H1 (cell line): ENCODE results near the gene UGGT2. TPM values are rescaled to one million over a fixed set of nuclear protein-coding genes. Genes with fewer than 3 reads are reported as not detected.

Experiments
- CTCF ChIA-PET: fragments of 300-600 bp; sonication (Branson Sonifier 250); formaldehyde crosslinking; loops from one replicate; lab custom pipeline; 2021; ENCODE audit not compliant: partially characterized antibody; lab: Charles Lee
- POLR2A ChIA-PET: fragments of 300-600 bp; sonication (Branson Sonifier 250); formaldehyde crosslinking; loops from one replicate; lab custom pipeline; 2021; ENCODE audit warnings: inconsistent platforms; ENCODE audit not compliant: partially characterized antibody; lab: Charles Lee
- DNase-seq, 2 experiments: peaks; one replicate each; pipeline versions ENCODE4 v3.0.0 to v3.0.0-alpha.2; 2010 to 2022; ENCODE audit warnings: low spot score in 2 of 2, low read depth in 1 of 2, mixed read lengths in 1 of 2
- FAIRE-seq: peaks from 2 replicates; lab custom pipeline; 2011; peaks lifted over from hg19 to GRCh38; lab: Jason Lieb, UNC
- H2AFZ ChIP-seq: 2 replicates; pipeline ENCODE4 v1.8.1; 2012; ENCODE audit warnings: low read length, inconsistent platforms
- H2AK5ac ChIP-seq: 2 replicates; pipeline ENCODE4 v1.6.1; 2013; ENCODE audit warnings: low read depth, low read length
- H2BK120ac ChIP-seq: replicated peaks from 2 replicates; pipeline ENCODE3; 2013; ENCODE audit warnings: low read depth, low read length, inconsistent platforms
- H2BK12ac ChIP-seq: 2 replicates; pipeline ENCODE4 v1.6.1; 2013; ENCODE audit warnings: low read depth, low read length
- H2BK15ac ChIP-seq: 2 replicates; pipeline ENCODE4 v1.6.1; 2013; ENCODE audit warnings: low read length
- H2BK20ac ChIP-seq: 2 replicates; pipeline ENCODE4 v1.6.1; 2013; ENCODE audit warnings: low read length
- H2BK5ac ChIP-seq: 2 replicates; pipeline ENCODE4 v1.6.1; 2013; ENCODE audit warnings: low read depth, low read length
- H3K14ac ChIP-seq: 2 replicates; pipeline ENCODE4 v1.6.1; 2013; ENCODE audit warnings: inconsistent platforms; ENCODE audit not compliant: insufficient read length
- H3K18ac ChIP-seq: 2 replicates; pipeline ENCODE4 v1.6.1; 2013; ENCODE audit warnings: low read length; ENCODE audit errors: extremely low read depth
- H3K23ac ChIP-seq: 2 replicates; pipeline ENCODE4 v1.6.1; 2013; ENCODE audit warnings: inconsistent platforms; ENCODE audit not compliant: insufficient read length
- H3K23me2 ChIP-seq: 2 replicates; pipeline ENCODE4 v1.6.1; 2013; ENCODE audit warnings: low read depth, low read length
- H3K27ac ChIP-seq: 2 replicates; pipeline ENCODE4 v1.6.1; 2011; ENCODE audit warnings: low read depth, low read length, inconsistent platforms
- H3K27me3 ChIP-seq, 4 experiments: replicated peaks in 1 of 4; 1 replicate in 1 of 4; 2 replicates in 3 of 4; pipeline versions ENCODE4 v1.6.1 to v1.8.1; 2011 to 2013; ENCODE audit warnings: low read length in 3 of 4, mild to moderate bottlenecking in 3 of 4, inconsistent platforms in 2 of 4, mixed read lengths in 2 of 4, moderate library complexity in 1 of 4; ENCODE audit not compliant: control insufficient read depth in 3 of 4, insufficient read depth in 3 of 4; ENCODE audit errors: extremely low read depth in 1 of 4
- H3K36me3 ChIP-seq, 4 experiments: 2 replicates each; pipeline versions ENCODE4 v1.6.1 to v1.8.1; 2011 to 2013; ENCODE audit warnings: mild to moderate bottlenecking in 4 of 4, low read length in 3 of 4, moderate library complexity in 2 of 4, control low read depth in 1 of 4, inconsistent platforms in 1 of 4; ENCODE audit not compliant: insufficient read depth in 4 of 4, control insufficient read depth in 2 of 4
- H3K4ac ChIP-seq: replicated peaks from 2 replicates; pipeline ENCODE3; 2013; ENCODE audit warnings: low read length, low read depth, mixed read lengths, inconsistent platforms; ENCODE audit not compliant: insufficient read length
- H3K4me1 ChIP-seq, 4 experiments: replicated peaks in 1 of 4; 1 replicate in 1 of 4; 2 replicates in 3 of 4; pipeline versions ENCODE4 v1.6.1 to v1.8.1; 2011 to 2013; ENCODE audit warnings: low read length in 3 of 4, inconsistent platforms in 2 of 4, mixed read lengths in 1 of 4; ENCODE audit not compliant: insufficient read depth in 4 of 4, control insufficient read depth in 3 of 4
- H3K4me2 ChIP-seq, 2 experiments: 2 replicates each; pipeline versions ENCODE4 v1.6.1 to v1.8.1; 2011 to 2013; ENCODE audit warnings: low read depth in 2 of 2, low read length in 2 of 2, control low read depth in 1 of 2, inconsistent platforms in 1 of 2, mild to moderate bottlenecking in 1 of 2; ENCODE audit not compliant: insufficient read depth in 1 of 2
- H3K4me3 ChIP-seq, 4 experiments: fragments of 200-600, 300-600 bp in 1 of 4; sonication (generic), shearing (Covaris generic), sonication (Bioruptor Twin) in 1 of 4; 2 replicates each; pipeline versions ENCODE4 v1.5.1 to v1.8.1; 2011 to 2016; ENCODE audit warnings: low read length in 4 of 4, low read depth in 3 of 4, control low read depth in 2 of 4, inconsistent platforms in 2 of 4, mild to moderate bottlenecking in 2 of 4, mixed read lengths in 1 of 4, moderate library complexity in 1 of 4; ENCODE audit not compliant: insufficient read depth in 2 of 4; ENCODE audit errors: extremely low read depth in 1 of 4
- H3K56ac ChIP-seq: replicated peaks from 2 replicates; pipeline ENCODE3; 2013; ENCODE audit warnings: low read depth, mild to moderate bottlenecking, mixed read lengths, low read length, inconsistent platforms; ENCODE audit not compliant: insufficient read length
- H3K79me1 ChIP-seq: 2 replicates; pipeline ENCODE4 v1.6.1; 2013; ENCODE audit warnings: low read depth, low read length, control low read depth
- H3K79me2 ChIP-seq, 2 experiments: 2 replicates each; pipeline versions ENCODE4 v1.6.1 to v1.8.1; 2012 to 2013; ENCODE audit warnings: low read length in 2 of 2, mild to moderate bottlenecking in 2 of 2, inconsistent platforms in 1 of 2; ENCODE audit not compliant: insufficient read depth in 2 of 2, control insufficient read depth in 1 of 2
- H3K9ac ChIP-seq, 4 experiments: replicated peaks in 1 of 4; 1 replicate in 1 of 4; 2 replicates in 3 of 4; pipeline versions ENCODE4 v1.6.1 to v1.8.1; 2011 to 2013; ENCODE audit warnings: low read depth in 3 of 4, low read length in 3 of 4, control low read depth in 2 of 4, mild to moderate bottlenecking in 2 of 4, moderate library complexity in 2 of 4, inconsistent platforms in 1 of 4; ENCODE audit errors: extremely low read depth in 1 of 4
- H3K9me3 ChIP-seq, 2 experiments: 2 replicates each; pipeline versions ENCODE4 v1.6.1 to v1.8.1; 2012 to 2013; ENCODE audit warnings: mild to moderate bottlenecking in 2 of 2, moderate library complexity in 2 of 2, control low read depth in 1 of 2, inconsistent platforms in 1 of 2, low read depth in 1 of 2, low read length in 1 of 2, mixed read lengths in 1 of 2; ENCODE audit not compliant: insufficient read depth in 2 of 2
- H4K20me1 ChIP-seq, 2 experiments: replicated peaks in 1 of 2; 2 replicates each; pipeline versions ENCODE3 to v1.8.1; 2011 to 2013; ENCODE audit warnings: inconsistent platforms in 2 of 2, low read length in 2 of 2, mild to moderate bottlenecking in 1 of 2; ENCODE audit not compliant: insufficient read depth in 2 of 2, control insufficient read depth in 1 of 2
- H4K5ac ChIP-seq: 2 replicates; pipeline ENCODE4 v1.6.1; 2013; ENCODE audit warnings: low read length, low read depth, mixed read lengths, inconsistent platforms; ENCODE audit not compliant: insufficient read length
- H4K8ac ChIP-seq: 2 replicates; pipeline ENCODE4 v1.8.0; 2013; ENCODE audit warnings: mild to moderate bottlenecking, moderate library complexity, low read length, inconsistent platforms; ENCODE audit not compliant: insufficient read depth; ENCODE audit errors: extremely low read depth
- H4K91ac ChIP-seq: replicated peaks from 2 replicates; pipeline ENCODE3; 2013; ENCODE audit warnings: low read length, mixed read lengths, inconsistent platforms; ENCODE audit not compliant: insufficient read length
- BACH1 ChIP-seq: IDR thresholded peaks from 2 replicates; pipeline ENCODE4 v1.6.1; 2012; ENCODE audit warnings: low read length, improper control_type of control experiment
- CEBPB ChIP-seq: IDR thresholded peaks from 2 replicates; pipeline ENCODE4 v1.6.1; 2012; ENCODE audit warnings: low read depth, low read length
- CREB1 ChIP-seq: IDR thresholded peaks from 2 replicates; pipeline ENCODE4 v1.6.1; 2012; ENCODE audit warnings: inconsistent platforms
- CTBP2 ChIP-seq: IDR thresholded peaks from 2 replicates; pipeline ENCODE4 v1.7.0; 2011; ENCODE audit warnings: borderline replicate concordance, mild to moderate bottlenecking, moderate library complexity, mixed read lengths, low read length; ENCODE audit not compliant: insufficient read depth, insufficient read length
- GABPA ChIP-seq: IDR thresholded peaks from 2 replicates; pipeline ENCODE4 v1.6.1; 2011; ENCODE audit warnings: mild to moderate bottlenecking, low read length, moderate library complexity, borderline replicate concordance; ENCODE audit not compliant: insufficient read depth
- RFX5 ChIP-seq: IDR thresholded peaks from 2 replicates; pipeline ENCODE4 v1.6.1; 2011; ENCODE audit warnings: low read depth, low read length, improper control_type of control experiment, borderline replicate concordance
- SUZ12 ChIP-seq: fragments of 200-600 bp; sonication (generic); IDR thresholded peaks from 2 replicates; pipeline ENCODE4 v1.6.1; 2012; ENCODE audit warnings: mild to moderate bottlenecking, inconsistent platforms, low read length, moderate library complexity, mixed read lengths
- TBP ChIP-seq: IDR thresholded peaks from 2 replicates; pipeline ENCODE4 v1.6.1; 2011; ENCODE audit warnings: low read depth, low read length, improper control_type of control experiment
- polyA plus RNA-seq, 7 experiments: library from polyadenylated mRNA; depleted of rRNA in 3 of 7; stranded (reverse) in 5 of 7; unstranded in 2 of 7; fragments of >200 nt in 5 of 7; fragments of 200-250 nt in 2 of 7; gene quantifications; 1 replicate in 5 of 7; 2 replicates in 1 of 7; 4 replicates in 1 of 7; pipeline versions ENCODE4 v1.2.1 to v1.2.3, GENCODE V29; 2011 to 2013; ENCODE audit warnings: missing spikeins in 2 of 7, mixed read lengths in 2 of 7
- total RNA-seq: library from RNA; stranded (reverse); fragmentation: NEBNext Ultra II Directional; extraction: Animal tissue kit (Norgen Biotek cat#: 25700); gene quantifications from 2 replicates; pipeline ENCODE4 v1.2.1, GENCODE V29; 2021
- TF ChIP-seq, protein P1 (sequence below): IDR thresholded peaks from 2 replicates; pipeline ENCODE4 v1.6.1; 2011; ENCODE audit warnings: low read depth, mild to moderate bottlenecking, low read length; ENCODE audit not compliant: insufficient read depth

Gene UGGT2
- total and polyA plus RNA-seq, 2 of the 8 experiments (the other 6 are each of a cell fraction or from before 2014, with no cell fraction given), result 5.9 to 25.1 TPM

DNA sequence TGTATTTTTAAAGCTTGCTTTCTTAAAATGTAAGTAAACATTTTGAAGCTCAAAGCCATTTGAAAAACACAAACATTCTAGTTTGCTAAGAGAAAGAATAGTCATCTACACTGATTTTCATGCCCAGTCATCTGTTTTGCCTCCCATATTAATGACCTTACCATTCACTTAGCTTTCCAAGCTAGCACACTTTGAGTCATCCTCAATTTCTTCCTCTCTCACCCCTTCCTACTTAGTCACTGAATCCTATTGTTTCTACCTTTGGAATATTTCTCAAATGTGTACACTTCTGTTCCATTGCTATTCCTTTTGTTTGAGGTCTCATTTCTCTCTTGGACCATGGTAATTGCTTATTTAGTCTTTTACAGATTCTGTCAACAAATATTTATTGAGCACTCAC lies 29.4 kb upstream of the UGGT2 start:
- Histone ChIP-seq H3K27me3 (no peaks in the 10 kb centered on the region), H3K4ac (no peak overlapping the region), H3K4me3 (no peak overlapping the region), H3K4me1 (no peaks in the 10 kb centered on the region), H3K36me3 (no peaks in the 10 kb centered on the region), H4K5ac (no peak overlapping the region), H3K9ac (no peak overlapping the region), H2BK20ac (no peak overlapping the region), H3K79me1 (no peaks in the 10 kb centered on the region), H2AK5ac (no peak overlapping the region), H3K56ac (no peak overlapping the region), H2BK5ac (no peak overlapping the region), H2BK15ac (no peak overlapping the region), H3K23me2 (no peaks in the 10 kb centered on the region; the same call in 1 of the 2 replicates), H4K8ac (no peak overlapping the region), H3K27ac (no peak overlapping the region), H3K23ac (no peak overlapping the region), H4K91ac (no peak overlapping the region), H3K14ac (no peak overlapping the region), H2AFZ (no peak overlapping the region)
- ChIA-PET POLR2A (interaction anchor here (1.5 kb wide), 1 partner anchor 29 kb away, joined by 3 read pairs; the partner anchor contains the start of gene UGGT2), CTCF (interaction anchor here (1.0 to 2.0 kb wide), 4 partner anchors 9 to 25 kb away, joined by 3 to 5 read pairs (median 5); no protein-coding TSS in a partner anchor)
- no peak for FAIRE-seq
- TF ChIP-seq GABPA, result no peak
- no peak for TF ChIP-seq BACH1
- no peak for TF ChIP-seq CEBPB
- TF ChIP-seq TBP, result no peak
- no peak for TF ChIP-seq RFX5
- TF ChIP-seq, protein P1, sequence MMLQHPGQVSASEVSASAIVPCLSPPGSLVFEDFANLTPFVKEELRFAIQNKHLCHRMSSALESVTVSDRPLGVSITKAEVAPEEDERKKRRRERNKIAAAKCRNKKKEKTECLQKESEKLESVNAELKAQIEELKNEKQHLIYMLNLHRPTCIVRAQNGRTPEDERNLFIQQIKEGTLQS, result no peak
- no peak for TF ChIP-seq CREB1
- no peak for TF ChIP-seq CTBP2
- TF ChIP-seq SUZ12, result no peak
- TF ChIP-seq, all 59 proteins: peak for 0
- Histone ChIP-seq H2BK120ac (no peak overlapping the region), H3K4me2 (no peak overlapping the region), H3K18ac (no peak overlapping the region), H3K9me3 (no peaks in the 10 kb centered on the region), H2BK12ac (no peak overlapping the region), H3K79me2 (no peaks in the 10 kb centered on the region), H4K20me1 (no peaks in the 10 kb centered on the region)
- DNase-seq, result no peak
